HG02943 (cell line): Measurements from ENCODE around the gene ANKDD1A.
A peak's percentile ranks its signal among the peaks of the same experiment; 100 is the strongest.

ENCODE experiments used
- ATAC-seq: cut with Tn5 transposase; IDR thresholded peaks from one replicate; pipeline ENCODE4 v1.9.1; 2021; ENCODE audit warnings: mild to moderate bottlenecking, low read depth, moderate library complexity; ENCODE audit not compliant: unreplicated experiment

The ANKDD1A gene

GRCh38 chr15:64911311-64912186 lies at the start of gene ANKDD1A:
ANKDD1A (plus strand) TSS chr15:64911902; CDS start chr15:64911931, 29 bp downstream.
- no peak for ATAC-seq

- ATAC-seq: no peak
Measured at GRCh38 chr15:64861960-64862359, 49.7 kb upstream of the ANKDD1A start.

- no peak for ATAC-seq
Measured at GRCh38 chr15:64862408-64862807, 49.3 kb upstream of the ANKDD1A start.

- ATAC-seq: no peak
Measured at GRCh38 chr15:64864068-64864467, 47.6 kb upstream of the ANKDD1A start.

- ATAC-seq: no peak
Measured at GRCh38 chr15:64865126-64865997, 46.3 kb upstream of the ANKDD1A start.

- ATAC-seq: no peak
Measured at GRCh38 chr15:64865998-64866520, 45.6 kb upstream of the ANKDD1A start.

- ATAC-seq: no peak
Measured at GRCh38 chr15:64869501-64869900, 42.2 kb upstream of the ANKDD1A start.

- ATAC-seq: no peak
Measured at GRCh38 chr15:64870353-64870752, 41.3 kb upstream of the ANKDD1A start.

GRCh38 chr15:64875641-64876223 lies 36.0 kb upstream of the ANKDD1A start:
- ATAC-seq: no peak

GRCh38 chr15:64877435-64877834 lies 34.3 kb upstream of the ANKDD1A start:
- ATAC-seq: no peak

- no peak for ATAC-seq
Measured at GRCh38 chr15:64878705-64879104, 33.0 kb upstream of the ANKDD1A start.

GRCh38 chr15:64883100-64883581 lies 28.6 kb upstream of the ANKDD1A start:
- ATAC-seq: no peak

- ATAC-seq: no peak
Measured at GRCh38 chr15:64883997-64884511, 27.6 kb upstream of the ANKDD1A start.

- no peak for ATAC-seq
Measured at GRCh38 chr15:64884679-64885078, 27.0 kb upstream of the ANKDD1A start.

GRCh38 chr15:64888336-64888735 lies 23.4 kb upstream of the ANKDD1A start:
- ATAC-seq: no peak

GRCh38 chr15:64891561-64891960 lies 20.1 kb upstream of the ANKDD1A start:
- no peak for ATAC-seq

- no peak for ATAC-seq
Measured at GRCh38 chr15:64892847-64893403, 18.8 kb upstream of the ANKDD1A start.

GRCh38 chr15:64893481-64894394 lies 18.0 kb upstream of the ANKDD1A start:
- ATAC-seq: peak; percentile 53
